Dedifferentiated amniotic fluid mesenchymal stem cell (primary cell): Measurements from ENCODE around the gene TNFRSF13B.
"Not testable (repeated sequence)": the region's sequence is repeated elsewhere in the genome, so short reads cannot be mapped to it uniquely, and the experiment has no call there.

Experiments used
- DNase-seq: peaks from one replicate; pipeline ENCODE4 v3.0.0-alpha.2; 2016; ENCODE audit errors: extremely low spot score

TNFRSF13B gene

DNA sequence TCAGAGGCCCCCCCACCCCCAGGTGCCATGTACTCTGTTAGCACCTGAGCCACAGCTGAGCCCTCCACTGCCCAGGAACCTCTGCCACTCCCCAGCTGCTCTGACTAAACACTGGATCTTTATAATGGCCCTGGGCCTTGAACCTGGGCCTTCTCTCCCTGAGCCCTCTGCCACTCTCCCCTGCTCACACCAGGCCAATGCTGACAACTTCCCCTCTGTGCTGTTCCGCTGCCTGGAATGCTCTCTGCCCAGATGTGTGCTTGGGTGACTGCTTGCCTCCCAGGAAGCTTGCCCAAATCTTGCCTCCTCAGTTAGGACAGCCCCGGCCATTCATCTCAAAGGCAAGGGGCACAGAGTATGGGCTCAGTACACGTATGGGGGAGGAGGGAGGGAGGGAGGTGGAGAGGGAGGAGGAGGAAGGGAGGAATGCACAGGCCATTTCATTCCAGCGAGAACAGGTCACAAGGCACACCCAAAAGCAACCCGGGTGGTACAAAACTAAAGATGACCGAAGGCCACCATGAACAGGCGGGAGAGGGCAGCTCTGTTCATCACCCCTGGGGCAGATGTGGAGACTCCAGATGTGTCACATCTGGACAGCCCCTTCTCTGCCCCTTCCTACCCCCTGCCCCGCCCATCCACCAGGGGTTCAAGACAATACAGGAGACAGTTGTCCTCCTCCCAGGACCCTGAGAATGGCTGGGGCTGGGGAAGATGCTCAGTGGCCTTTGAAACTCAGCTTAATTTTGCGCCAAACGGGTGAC lies 15.3 kb upstream of the TNFRSF13B start:
- DNase-seq, result no peak

DNA sequence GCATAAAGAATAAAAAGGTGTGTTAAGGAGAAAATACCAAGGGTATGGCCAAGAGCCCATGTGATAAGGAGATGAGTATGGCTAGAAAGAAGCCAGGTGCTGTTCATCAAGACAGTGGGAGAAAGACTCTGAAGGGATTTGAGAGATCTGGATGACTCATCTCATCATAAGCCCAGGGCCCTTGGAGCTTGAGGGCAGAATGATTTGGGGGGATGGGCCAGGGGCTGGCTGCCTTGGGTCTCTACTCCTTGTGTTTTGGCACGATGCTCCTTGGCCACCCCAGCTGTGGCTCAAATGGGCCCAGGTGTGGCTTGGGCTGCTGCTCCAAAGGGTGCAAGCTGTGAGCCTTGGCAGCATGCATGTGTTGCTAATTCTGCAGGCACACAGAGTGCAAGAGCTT lies 14.5 kb upstream of the TNFRSF13B start:
- no peak for DNase-seq

DNA sequence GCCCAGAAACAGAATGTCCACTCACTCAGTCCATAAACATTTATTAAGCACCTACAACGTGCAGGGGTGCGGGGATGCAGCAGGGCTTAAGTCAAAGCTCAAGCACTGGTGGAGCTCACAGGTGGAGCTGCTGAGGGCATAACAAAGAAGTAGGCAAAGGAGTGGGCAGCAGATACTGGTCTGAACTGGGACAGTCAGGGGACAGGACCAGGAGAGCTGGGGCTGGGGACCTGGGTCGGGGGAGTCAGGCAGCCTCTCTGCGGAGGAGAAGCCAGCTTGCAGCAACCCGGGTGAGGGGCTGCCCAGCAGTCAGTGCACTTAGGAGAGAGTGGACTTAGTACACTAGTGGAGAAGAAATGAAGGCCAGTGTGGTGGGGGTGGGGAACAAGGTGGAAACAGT lies 10.0 kb upstream of the TNFRSF13B start:
- DNase-seq, result no peak

DNA sequence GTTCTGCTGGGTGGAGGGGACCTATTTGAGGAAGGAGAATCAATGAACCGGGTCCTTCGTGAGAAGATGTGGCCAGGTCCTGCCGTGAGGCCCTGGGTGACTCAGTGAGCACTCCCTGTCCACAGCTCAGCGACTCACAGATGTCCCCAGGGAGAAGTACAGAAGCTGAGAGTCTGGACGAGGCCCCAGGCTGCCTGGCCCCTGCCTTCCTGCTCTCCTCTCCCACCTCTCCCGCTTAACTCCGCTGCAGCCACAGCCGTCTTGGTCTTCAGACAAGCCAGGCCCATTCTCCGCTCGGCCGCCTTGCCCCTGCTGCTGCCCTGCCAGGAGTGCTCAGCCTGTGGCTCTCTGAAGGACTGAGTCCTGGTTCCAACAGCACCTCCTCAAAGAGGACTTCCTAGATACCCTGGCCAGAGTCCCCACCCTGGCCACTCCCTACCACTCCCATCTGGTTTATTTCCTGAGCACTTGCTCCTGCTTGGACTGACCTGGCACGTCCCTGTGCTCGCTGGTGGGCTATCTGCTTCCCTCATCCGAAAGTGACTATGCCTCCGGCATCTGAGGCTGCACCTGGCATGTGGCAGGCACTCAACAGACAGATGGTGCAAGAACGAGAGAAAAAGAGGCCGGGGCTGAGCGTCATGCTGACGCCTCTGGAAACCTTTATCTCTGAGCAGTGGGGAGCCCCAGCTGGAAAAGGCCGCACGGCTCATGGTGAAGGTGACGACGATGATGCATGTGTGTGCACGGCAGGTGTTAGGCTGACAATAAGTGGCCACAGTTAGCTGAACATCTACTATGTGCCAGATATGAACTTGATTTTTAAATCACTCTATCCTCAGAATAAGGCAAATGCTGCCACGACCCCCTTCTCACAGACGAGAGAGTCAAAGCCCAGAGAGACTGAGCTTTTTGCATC lies 9.2 kb upstream of the TNFRSF13B start:
- no peak for DNase-seq

DNA sequence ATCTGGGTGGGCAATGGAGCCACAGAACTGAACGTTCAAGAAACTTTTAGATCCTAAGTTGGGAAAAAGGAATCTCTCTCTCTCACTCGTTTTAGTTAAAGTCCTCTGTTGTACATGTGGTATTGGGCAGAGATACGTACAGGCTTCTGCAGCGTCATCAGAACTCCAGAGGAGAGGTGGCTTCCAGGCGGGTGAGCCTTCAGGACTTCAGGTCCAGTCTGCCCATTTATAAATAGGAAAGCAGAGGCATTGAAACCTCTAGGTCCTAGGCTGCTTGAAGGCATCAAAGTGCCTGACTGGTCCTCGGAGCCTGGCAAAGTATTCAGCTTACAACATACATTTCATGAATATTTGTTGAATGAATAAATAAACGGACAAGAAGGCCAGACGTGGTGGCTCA lies 8.1 kb upstream of the TNFRSF13B start:
- no peak for DNase-seq

DNA sequence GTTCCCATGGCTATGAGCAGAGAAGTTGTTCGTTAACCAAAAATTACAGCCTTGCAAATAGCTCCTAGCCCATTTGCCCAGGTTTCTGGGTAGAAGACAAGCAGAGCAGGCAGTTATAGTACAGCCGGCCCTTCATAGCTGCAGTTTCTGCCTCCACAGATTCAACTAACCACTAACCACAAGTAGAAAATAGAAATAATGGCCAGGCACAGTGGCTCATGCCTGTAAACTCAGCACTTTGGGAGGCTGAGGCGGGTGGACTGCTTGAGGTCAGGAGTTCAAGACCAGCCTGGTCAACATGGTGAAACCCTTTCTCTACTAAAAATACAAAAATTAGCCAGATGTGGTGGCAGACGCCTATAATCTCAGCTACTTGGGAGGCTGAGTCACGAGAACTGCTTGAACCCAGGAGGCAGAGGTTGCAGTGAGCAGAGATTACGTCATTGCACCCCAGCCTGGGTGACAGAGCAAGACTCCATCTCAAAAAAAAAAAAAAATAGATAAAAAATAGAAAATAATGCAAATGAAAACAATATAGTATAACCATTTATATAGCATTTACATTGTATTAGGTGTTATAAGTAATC lies 7.4 kb upstream of the TNFRSF13B start:
- not testable (repeated sequence) for DNase-seq

DNA sequence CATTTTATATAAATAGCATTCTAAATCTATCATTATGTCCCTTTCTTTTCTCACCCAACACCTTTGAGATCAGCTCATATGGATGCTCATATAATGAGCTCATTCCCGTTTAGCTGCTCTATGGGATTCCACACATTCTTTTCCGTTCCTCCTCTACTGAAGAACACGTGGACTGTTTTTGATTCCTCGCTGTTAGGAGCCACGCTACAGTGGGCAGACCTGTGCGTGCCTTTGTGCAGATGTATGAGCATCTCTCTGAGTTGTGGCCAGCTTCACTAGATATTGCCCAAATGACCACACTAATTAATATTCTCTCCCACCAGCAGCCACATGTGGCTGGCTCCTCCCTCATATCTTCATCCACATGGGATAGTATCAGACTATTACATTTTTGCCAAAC lies 6.0 kb upstream of the TNFRSF13B start:
- DNase-seq, result no peak

DNA sequence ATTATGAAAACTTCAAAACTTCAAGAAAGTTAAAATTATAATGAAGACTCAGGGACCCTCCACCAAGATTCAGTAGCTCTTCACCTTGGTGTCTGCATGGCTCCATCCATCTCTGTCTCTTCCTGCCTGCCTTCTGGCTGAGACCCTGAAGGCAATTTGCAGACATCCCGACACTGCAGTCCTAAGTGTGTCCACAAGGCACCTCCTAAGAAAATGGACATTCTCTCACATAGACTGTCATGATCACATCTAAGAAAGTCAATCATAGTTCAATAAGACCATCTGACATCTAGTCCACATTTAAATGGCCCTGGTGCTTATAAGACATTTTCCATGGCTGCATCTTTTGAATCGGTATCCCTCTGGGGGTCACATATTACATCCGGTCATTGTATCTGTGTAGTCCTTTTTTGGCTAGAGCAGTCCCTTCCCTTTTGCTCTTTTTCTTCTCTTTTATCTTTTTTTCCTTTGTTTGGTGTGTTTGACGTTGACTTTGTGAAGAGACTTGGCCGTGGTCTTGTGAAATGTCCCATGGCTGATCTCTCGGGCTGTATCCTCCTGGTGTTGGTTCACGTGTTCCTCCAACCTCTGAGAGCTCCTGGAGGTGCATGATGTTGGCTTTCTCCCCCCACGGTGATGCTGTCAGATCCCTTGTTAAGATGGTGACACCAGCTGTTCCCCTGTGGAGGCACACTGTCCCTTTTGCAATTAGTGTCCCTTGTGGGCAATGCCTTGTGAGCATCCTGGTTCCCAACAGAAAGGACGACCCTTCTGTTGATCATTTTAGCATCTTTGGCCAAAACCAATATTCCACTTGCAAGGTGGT lies 5.0 kb upstream of the TNFRSF13B start:
- DNase-seq, result no peak

DNA sequence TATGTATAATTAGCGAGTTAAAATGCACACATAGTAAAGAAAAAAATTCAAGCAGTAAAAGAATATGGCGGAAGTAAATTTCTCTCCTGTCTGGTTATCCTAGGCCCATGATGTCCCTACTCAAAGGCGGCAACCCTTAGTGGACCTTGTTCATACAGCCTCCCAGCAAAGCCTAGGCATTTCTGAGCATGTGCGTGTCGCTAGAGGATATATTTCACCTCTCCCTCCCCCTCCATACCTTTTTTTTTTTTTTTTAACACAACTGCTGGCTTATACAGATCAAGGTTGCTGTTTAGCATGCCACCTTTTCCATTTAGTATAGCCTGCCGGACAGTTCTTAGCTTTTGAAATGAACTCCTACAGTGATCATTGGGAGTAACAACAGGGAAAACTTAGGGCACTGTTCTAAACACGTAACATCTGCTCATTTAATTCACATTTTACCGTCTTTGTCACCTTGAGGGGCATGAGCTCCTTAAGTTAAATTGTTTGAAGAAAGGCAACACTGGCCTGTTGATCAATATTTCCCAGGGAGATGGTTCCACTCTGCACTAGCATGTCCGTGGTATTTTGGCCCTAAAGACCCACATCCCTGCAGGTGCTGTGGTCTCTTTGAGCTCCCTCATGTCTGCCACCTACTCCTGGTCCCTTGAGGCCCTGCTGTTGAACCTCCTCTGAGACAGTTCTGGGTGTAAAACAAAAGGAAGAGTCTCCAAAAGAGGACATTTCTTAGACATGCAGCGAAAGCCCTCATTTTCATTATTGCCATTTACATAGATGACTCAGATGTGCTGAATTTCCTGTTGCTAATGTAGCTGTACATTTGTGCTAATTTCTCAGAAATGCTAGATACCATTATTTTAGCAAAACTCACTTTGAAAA lies 4.1 kb upstream of the TNFRSF13B start:
- DNase-seq, result no peak

DNA sequence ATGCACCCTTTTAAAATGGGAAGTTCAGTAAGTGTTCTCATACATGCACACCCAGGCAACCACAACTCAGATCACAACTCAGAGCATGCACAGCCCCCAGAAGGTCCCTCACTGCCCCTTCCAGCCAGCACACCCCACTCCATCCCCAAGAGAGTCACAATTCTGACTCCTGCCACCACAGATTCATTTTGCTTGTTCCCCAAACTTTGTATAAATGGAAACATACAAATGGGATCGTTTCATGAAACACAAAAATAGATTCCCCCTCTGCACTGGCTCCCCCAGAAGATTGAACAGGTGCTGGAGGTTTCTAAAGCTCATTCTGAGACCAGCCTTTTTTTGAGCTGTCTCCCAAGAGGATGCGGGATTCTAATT lies 3.3 kb upstream of the TNFRSF13B start:
- no peak for DNase-seq

DNA sequence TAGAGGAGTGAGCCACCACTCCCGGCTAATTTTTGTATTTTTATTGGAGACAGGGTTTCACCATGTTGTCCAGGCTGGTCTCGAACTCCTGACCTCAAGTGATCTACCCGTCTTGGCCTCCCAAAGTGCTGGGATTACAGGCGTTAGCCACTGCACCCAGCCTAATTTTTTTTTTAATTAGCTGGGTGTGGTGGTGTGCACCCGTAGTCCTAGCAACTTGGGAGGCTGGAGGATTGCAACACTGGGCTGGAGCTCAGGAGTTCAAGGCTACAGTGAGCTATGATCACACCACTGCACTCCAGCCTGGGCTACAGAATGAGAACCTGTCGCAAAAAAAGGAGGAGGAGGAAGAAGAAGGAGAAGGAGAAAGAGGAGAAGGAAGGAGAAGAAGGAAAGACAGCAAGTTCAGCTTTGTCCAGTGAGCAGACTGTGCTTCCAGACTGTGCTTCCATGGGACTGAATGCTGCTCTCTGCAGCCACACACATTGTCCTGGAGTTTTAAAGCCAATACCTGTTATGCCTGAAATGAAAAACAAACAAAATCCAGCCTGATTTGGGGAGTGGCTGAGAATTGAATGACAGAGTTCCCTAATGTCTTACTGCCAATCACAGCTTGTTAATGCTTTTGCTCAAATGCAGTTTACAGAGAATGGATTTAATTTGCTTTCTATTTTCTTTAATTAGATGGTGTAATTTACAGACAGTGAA lies 2.8 kb upstream of the TNFRSF13B start:
- DNase-seq, result no peak

DNA sequence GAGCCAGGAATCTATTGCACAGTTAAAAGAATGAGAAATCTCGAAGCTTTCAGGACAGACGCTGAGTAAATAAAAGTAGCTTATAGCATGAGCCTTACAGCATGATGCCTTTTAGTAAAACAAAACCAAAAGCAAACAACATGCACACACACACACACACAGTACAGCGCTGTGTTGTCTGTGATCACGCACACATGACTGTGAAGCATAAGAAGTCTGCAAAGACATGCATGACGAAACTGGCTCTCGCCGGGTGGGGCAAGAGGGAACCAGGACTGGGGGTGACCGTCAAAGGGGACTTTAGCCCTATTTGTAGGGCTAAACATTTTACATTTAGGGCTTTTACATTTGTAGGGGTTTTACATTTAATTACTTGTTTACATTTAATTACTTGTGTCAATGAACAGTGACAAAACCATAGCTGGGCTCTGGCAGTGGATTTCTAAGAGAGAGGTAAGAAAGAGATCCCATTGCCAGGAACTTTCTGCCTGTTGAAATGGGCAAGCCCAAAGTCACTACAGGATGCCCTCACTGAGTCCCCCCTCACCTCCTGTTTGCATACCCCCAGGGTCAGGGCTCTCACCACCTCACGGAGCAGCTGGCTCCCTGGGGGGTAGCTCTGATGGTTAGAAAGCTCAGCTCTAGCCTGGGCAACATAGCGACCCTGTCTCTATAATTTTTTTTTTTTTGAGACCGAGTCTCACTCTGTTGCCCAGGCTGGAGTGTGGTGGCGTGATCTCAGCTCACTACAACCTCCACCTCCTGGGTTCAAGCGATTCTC lies 2.0 kb upstream of the TNFRSF13B start:
- no peak for DNase-seq

DNA sequence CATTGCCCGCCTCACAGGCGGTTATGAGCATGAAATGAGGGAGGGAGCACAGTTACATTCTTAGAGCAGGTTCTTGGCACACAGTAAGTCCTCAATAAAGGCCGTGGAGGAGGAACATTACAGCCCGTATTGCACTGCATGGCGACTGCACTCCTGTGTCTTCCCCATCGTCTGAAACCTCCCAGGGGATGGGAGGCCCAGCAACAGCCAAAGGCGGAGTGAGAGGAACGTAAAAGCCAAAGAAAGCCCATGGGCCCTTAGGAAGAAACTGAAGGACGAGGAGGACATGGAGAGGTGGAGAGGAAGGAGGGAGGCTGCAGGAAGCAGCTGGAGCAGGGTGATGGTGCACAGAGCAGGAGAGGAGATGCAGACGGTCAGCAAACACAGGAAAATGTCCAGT lies 1.1 kb upstream of the TNFRSF13B start:
- not testable (repeated sequence) for DNase-seq

DNA sequence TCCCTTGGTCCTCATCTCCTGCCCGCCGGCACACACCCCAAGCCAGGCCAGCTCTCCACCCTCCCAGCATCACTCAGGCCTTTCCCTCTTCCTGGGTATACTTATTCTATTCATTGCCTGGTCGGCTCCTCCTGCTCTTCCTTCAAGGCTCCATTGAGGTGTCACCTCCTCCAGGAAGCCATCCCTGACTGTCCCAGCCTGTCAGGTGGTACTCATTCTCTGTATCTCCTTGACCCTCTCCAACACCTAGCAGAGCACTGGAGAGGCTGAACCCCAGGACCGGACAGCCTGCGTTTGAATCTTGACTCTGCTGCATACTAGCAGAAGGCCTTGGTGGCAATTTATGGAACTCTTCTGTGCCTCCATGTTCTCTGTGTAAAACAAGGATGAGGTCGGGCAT lies 428 bp upstream of the TNFRSF13B start:
- no peak for DNase-seq

DNA sequence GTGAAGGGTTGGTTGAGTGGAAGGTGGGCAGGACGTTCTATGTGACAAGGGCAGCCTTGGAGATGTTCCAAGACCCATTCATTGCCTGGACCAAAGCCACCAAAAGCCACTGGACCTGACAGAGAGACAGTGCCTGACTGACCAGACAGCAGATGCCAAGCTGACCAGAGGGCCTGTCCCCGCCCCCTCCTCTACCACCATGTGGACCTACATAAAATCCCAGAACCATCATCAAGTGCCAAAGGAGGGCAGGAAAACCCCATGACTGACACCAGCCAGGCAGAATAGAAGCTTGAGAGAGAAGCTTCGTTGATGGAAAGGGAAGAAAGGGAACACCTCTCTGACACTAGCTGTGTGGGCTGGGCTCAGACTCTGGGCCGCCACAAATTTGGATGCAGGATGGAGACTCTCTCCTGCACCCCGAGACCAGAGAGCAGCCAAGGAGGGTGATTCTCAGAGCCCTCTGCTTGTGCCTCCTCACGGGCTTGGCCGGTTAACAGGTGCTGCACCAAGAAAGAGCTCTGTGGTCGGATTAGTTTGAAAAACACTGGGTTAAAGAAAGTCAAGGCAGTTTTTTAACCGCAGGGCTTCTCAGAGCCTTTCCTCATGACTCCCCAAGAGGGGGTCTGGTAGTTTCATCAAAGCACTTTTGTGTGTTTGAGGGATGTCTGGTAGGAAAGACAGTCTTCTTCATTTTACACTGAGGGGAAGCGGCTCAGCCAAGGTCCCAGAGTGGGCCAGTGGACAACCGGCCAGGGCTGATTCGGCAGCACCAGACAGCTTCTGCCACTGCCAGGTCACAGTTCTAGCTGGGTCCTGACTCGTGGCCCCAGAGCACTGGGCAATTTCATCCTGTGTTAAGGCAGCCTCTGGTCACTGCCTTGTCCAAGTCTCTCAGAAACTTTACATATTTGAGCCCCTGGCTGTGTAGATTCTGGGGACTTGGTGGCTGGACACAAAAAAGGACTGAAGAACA lies 1.7 kb downstream of the TNFRSF13B start:
- DNase-seq, result no peak

DNA sequence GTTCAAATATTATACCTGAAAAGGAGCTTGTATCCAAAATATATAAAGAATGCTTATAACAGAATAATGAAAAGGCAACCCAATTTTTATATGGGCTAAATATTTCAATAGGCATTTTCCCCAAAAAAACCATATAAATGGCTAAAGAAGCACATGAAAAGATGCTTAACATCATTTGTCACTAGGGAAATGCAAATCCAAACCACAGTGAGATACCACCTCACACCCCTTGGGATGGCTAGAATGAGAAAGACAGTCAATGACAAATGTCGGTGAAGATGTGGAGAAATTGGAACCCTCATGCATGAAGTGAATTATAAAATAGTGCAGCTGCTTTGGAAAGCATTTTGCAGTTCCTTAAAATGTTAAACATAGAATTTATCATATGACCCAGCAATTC lies 3.1 kb downstream of the TNFRSF13B start:
- no peak for DNase-seq

DNA sequence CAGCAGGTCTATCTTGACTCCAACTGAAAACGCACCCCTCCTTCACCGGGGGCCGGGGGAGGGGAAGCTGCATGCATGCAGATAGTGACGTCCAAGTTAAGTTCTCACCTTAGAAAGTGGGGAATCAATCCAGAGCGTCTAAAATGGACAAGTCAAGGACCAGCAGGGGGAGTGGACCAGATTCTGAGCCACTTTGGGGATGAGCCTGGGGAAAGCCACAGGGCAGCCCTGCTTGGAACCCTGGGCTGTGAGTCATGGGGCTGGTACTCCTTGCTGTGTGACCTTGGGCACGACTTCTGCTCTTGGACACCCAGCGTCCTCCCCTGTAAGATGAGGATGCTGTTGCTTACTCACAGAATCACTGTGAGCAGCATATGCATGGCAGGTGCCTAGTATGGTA lies 9.1 kb downstream of the TNFRSF13B start:
- DNase-seq, result no peak

DNA sequence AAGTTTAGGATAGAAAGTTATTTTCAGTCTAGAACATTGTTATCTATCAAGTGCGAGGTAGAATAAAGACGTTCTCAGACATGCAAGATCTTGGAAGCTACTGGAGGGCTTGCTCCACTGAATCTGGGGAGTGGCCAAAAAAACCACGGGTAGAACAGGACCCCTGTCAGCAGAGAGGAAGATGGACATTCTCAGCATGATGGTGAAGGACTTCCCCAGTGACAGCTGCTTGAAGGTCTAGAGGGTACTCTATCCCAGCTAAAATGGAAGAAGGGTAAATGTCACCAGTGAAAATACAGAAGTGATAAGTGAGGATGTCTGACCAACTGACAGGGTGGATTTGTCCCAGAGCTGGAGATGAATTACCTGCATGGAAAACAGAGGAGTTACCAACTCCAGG lies 10.1 kb downstream of the TNFRSF13B start:
- no peak for DNase-seq
